Measurements from ENCODE around the gene CEBPB.

CEBPB gene

GRCh38 chr20:50213531-50214106 lies 23.0 kb downstream of the CEBPB start:
- DNase-seq (ENCODE audit: low read depth), result peak; percentile 58

GRCh38 chr20:50214226-50215024 lies 23.8 kb downstream of the CEBPB start:
- no peak for DNase-seq (ENCODE audit: low read depth)

GRCh38 chr20:50215101-50215690 lies 24.6 kb downstream of the CEBPB start:
- DNase-seq (ENCODE audit: low read depth), result peak; percentile 51

GRCh38 chr20:50215926-50216325 lies 25.3 kb downstream of the CEBPB start:
- no peak for DNase-seq (ENCODE audit: low read depth)

GRCh38 chr20:50216543-50217206 lies 26.0 kb downstream of the CEBPB start:
- DNase-seq (ENCODE audit: low read depth), result no peak

GRCh38 chr20:50217207-50217949 lies 26.7 kb downstream of the CEBPB start:
- no peak for DNase-seq (ENCODE audit: low read depth)

- no peak for DNase-seq (ENCODE audit: low read depth)
These were observed 28.4 kb downstream of the CEBPB start for GRCh38 chr20:50218987-50219435.

GRCh38 chr20:50219600-50219999 lies 29.0 kb downstream of the CEBPB start:
- no peak for DNase-seq (ENCODE audit: low read depth)

- DNase-seq (ENCODE audit: low read depth), result no peak
These were observed 29.7 kb downstream of the CEBPB start for GRCh38 chr20:50220093-50220893.

- no peak for DNase-seq (ENCODE audit: low read depth)
These were observed 30.3 kb downstream of the CEBPB start for GRCh38 chr20:50220894-50221365.

- peak; percentile 90 for DNase-seq (ENCODE audit: low read depth)
These were observed 31.1 kb downstream of the CEBPB start for GRCh38 chr20:50221501-50222308.

- DNase-seq (ENCODE audit: low read depth), result no peak
These were observed 31.8 kb downstream of the CEBPB start for GRCh38 chr20:50222309-50223038.

- no peak for DNase-seq (ENCODE audit: low read depth)
These were observed 32.7 kb downstream of the CEBPB start for GRCh38 chr20:50223039-50224005.

- no peak for DNase-seq (ENCODE audit: low read depth)
These were observed 33.4 kb downstream of the CEBPB start for GRCh38 chr20:50224052-50224451.

- DNase-seq (ENCODE audit: low read depth), result peak; percentile 68
These were observed 34.1 kb downstream of the CEBPB start for GRCh38 chr20:50224531-50225255.

- peak; percentile 66 for DNase-seq (ENCODE audit: low read depth)
These were observed 35.7 kb downstream of the CEBPB start for GRCh38 chr20:50226093-50226974.

Measured in ELR (cell line).